HepG2 (cell line): ENCODE measurements around the gene TOX2. TPM values are rescaled to one million over a fixed set of nuclear protein-coding genes. Genes with fewer than 3 reads are reported as not detected.
A peak's percentile ranks its signal among the peaks of the same experiment; 100 is the strongest.

ENCODE experiments used
- ATAC-seq: fragments of 200-7000 bp; cut with Tn5 transposase; 3 replicates; pipeline ENCODE4 v1.9.1; 2020; ENCODE audit warnings: mild to moderate bottlenecking, moderate library complexity
- BruUV-seq: library from RNA; stranded (reverse); fragments of 400-500 nt; replicated peaks from 2 replicates; lab custom pipeline; 2021; lab: Mats Ljungman, UMichigan
- CTCF ChIA-PET: fragments of 300-600 bp; formaldehyde crosslinking; extraction: SDS; loops from one replicate; lab custom pipeline; 2021; ENCODE audit warnings: low total read pairs, inconsistent platforms, low intra/inter-chr PET ratio; lab: Yijun Ruan, JAX
- POLR2A ChIA-PET: fragments of 350-600 bp; sonication (Branson Sonifier 250); formaldehyde crosslinking; loops from one replicate; lab custom pipeline; 2020; ENCODE audit warnings: antibody characterized with exemption, inconsistent platforms; lab: Yijun Ruan, JAX
- DNase-seq: peaks from one replicate; pipeline ENCODE4 v3.0.0-alpha.2; 2015; ENCODE audit warnings: low spot score
- FAIRE-seq: peaks from 3 replicates; lab custom pipeline; 2011; peaks lifted over from hg19 to GRCh38; lab: Jason Lieb, UNC
- H2AFZ ChIP-seq: one replicate; pipeline ENCODE4 v1.6.1; 2011; ENCODE audit warnings: low read length, inconsistent platforms
- H3K27ac ChIP-seq: fragments of 300-600 bp; 3 replicates; pipeline ENCODE4 v1.8.0; 2011; ENCODE audit warnings: mixed run types, mild to moderate bottlenecking, mixed read lengths, low read length, inconsistent platforms; ENCODE audit not compliant: insufficient read depth; ENCODE audit errors: extremely low read length
- H3K27me3 ChIP-seq, 2 experiments: fragments of 200-600 bp in 1 of 2; 2 replicates in 1 of 2; 3 replicates in 1 of 2; pipeline versions ENCODE4 v1.6.0 to v1.8.0; 2011; ENCODE audit warnings: low read length in 2 of 2, mild to moderate bottlenecking in 2 of 2, moderate library complexity in 2 of 2, inconsistent platforms in 1 of 2; ENCODE audit not compliant: insufficient read depth in 2 of 2, control insufficient read depth in 1 of 2
- H3K36me3 ChIP-seq, 2 experiments: fragments of 200-600 bp in 1 of 2; replicated peaks in 1 of 2; 2 replicates in 1 of 2; 3 replicates in 1 of 2; pipeline versions ENCODE4 v1.5.1 to v1.8.0; 2011; ENCODE audit warnings: low read length in 2 of 2, inconsistent platforms in 1 of 2; ENCODE audit not compliant: insufficient read depth in 2 of 2, control insufficient read depth in 1 of 2
- H3K4me1 ChIP-seq: 2 replicates; pipeline ENCODE4 v1.5.1; 2012; ENCODE audit warnings: low read length, inconsistent platforms; ENCODE audit not compliant: insufficient read depth
- H3K4me2 ChIP-seq: 2 replicates; pipeline ENCODE4 v1.6.0; 2011; ENCODE audit warnings: low read depth, low read length, inconsistent platforms
- H3K4me3 ChIP-seq, 3 experiments: fragments of 200-600 bp in 1 of 3; sonication (generic), shearing (Covaris generic) in 1 of 3; replicated peaks in 1 of 3; 2 replicates each; pipeline ENCODE4 v1.5.1; 2011 to 2016; ENCODE audit warnings: low read length in 3 of 3, inconsistent platforms in 2 of 3, low read depth in 2 of 3, mild to moderate bottlenecking in 2 of 3, control low read depth in 1 of 3, mixed read lengths in 1 of 3; ENCODE audit not compliant: insufficient read depth in 1 of 3
- H3K79me2 ChIP-seq: one replicate; pipeline ENCODE4 v1.6.1; 2011; ENCODE audit warnings: low read length, inconsistent platforms; ENCODE audit not compliant: insufficient read depth
- H3K9ac ChIP-seq: 2 replicates; pipeline ENCODE4 v1.6.0; 2011; ENCODE audit warnings: mild to moderate bottlenecking, low read depth, low read length, inconsistent platforms; ENCODE audit not compliant: insufficient read depth
- H3K9me3 ChIP-seq: 2 replicates; pipeline ENCODE4 v1.5.1; 2012; ENCODE audit warnings: mild to moderate bottlenecking, low read length
- H4K20me1 ChIP-seq: 2 replicates; pipeline ENCODE4 v1.6.0; 2011; ENCODE audit warnings: inconsistent platforms, mild to moderate bottlenecking, low read length, moderate library complexity; ENCODE audit not compliant: insufficient read depth
- BRCA1 ChIP-seq: sonication (generic); formaldehyde crosslinking; IDR thresholded peaks from 2 replicates; pipeline ENCODE4 v1.4.0; 2020; ENCODE audit warnings: missing genetic modification reagents
- WGBS: methylation state at CpG from one replicate; pipeline ENCODE4 v1.1.6; 2017; ENCODE audit warnings: low lambda C conversion rate; 5-methylcytosine and 5-hydroxymethylcytosine counted together
- in situ Hi-C: cut with HindIII; loops from 2 replicates; pipeline ENCODE4 v1.10.0; 2017; ENCODE audit warnings: low pct_unique_long_range_greater_than_20kb; ENCODE audit not compliant: extremely low pct_ligation_motif_present
- intact Hi-C: fragments of 100-400 bp; cut with micrococcal nuclease; formaldehyde crosslinking; loops from one replicate; pipeline ENCODE4 v1.10.0; 2022; ENCODE audit not compliant: unreplicated experiment
- polyA plus RNA-seq, 8 experiments: library from polyadenylated mRNA; depleted of rRNA in 3 of 8; stranded (reverse) in 7 of 8; unstranded in 1 of 8; fragments of >200 nt; fragmentation: Illumina TruSeq in 4 of 8; extraction: Trizol in 4 of 8; gene quantifications; 2 replicates each; pipeline versions ENCODE4 v1.2.1 to v1.2.3, GENCODE V29; 2011 to 2016; ENCODE audit warnings: low read depth in 4 of 8, missing spikeins in 1 of 8, mixed read lengths in 1 of 8; ENCODE audit not compliant: insufficient read depth in 1 of 8
- total RNA-seq, 5 experiments: library from RNA; depleted of rRNA; stranded (reverse); fragments of >200 nt; fragmentation: Illumina TruSeq; extraction: Trizol; gene quantifications; 2 replicates each; pipeline ENCODE4 v1.2.3, GENCODE V29; 2016; ENCODE audit warnings: low read depth in 1 of 5
- TF ChIP-seq, protein P1 (sequence below): sonication (generic); formaldehyde crosslinking; IDR thresholded peaks from 2 replicates; pipeline ENCODE4 v1.4.0; 2020; ENCODE audit warnings: missing genetic modification reagents

TOX2 gene
- total and polyA plus RNA-seq, 2 of the 13 experiments (the other 11 are each of a cell fraction or from before 2014, with no cell fraction given), result not detected

DNA sequence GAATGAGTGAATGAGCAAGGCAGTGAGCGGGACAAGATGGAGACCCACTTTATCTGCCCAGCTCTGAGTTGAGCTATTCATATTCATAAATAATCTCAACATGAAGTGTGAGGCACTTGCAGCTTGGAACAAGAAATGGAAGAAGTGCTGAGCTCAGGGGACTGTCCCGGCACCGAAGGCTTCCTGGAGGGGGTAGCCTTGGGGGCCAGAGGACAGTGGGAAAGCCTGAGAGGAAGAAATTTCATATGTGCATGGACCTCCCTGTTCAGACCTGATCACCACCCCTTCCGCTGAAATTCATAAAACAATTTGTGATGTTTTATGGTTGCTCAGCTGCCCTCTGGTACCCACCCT lies 103.2 kb downstream of the TOX2 start:
- no peak overlapping the region for H3K4me3 ChIP-seq
- TF ChIP-seq, protein P1, sequence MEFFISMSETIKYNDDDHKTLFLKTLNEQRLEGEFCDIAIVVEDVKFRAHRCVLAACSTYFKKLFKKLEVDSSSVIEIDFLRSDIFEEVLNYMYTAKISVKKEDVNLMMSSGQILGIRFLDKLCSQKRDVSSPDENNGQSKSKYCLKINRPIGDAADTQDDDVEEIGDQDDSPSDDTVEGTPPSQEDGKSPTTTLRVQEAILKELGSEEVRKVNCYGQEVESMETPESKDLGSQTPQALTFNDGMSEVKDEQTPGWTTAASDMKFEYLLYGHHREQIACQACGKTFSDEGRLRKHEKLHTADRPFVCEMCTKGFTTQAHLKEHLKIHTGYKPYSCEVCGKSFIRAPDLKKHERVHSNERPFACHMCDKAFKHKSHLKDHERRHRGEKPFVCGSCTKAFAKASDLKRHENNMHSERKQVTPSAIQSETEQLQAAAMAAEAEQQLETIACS (CRISPR knock-in tag), result no peak
- no peaks in the 10 kb centered on the region for H3K9me3 ChIP-seq
- no peaks in the 10 kb centered on the region for H3K79me2 ChIP-seq
- H3K27me3 ChIP-seq, result peaks cover 0 to 66% of the 10 kb centered on the region in 2 experiments; a peak in 3 of 5 replicates
- no peak overlapping the region for H2AFZ ChIP-seq
- H4K20me1 ChIP-seq, result no peaks in the 10 kb centered on the region
- ATAC-seq, result no peak
- H3K4me1 ChIP-seq, result no peaks in the 10 kb centered on the region
- H3K9ac ChIP-seq, result no peak overlapping the region
- DNase-seq, result no peak
- no TSS peak for BruUV-seq
- no peaks in the 10 kb centered on the region for H3K36me3 ChIP-seq
- intact Hi-C loops, result no loop called here
- WGBS, result 14% methylated on average over 4 of the region's 4 CpGs
- H3K4me2 ChIP-seq, result no peak overlapping the region
- FAIRE-seq, result no peak
- ChIA-PET POLR2A (no interaction called here), CTCF (no interaction called here)
- in situ Hi-C loops, result no loop called here
- H3K27ac ChIP-seq, result no peak overlapping the region

DNA sequence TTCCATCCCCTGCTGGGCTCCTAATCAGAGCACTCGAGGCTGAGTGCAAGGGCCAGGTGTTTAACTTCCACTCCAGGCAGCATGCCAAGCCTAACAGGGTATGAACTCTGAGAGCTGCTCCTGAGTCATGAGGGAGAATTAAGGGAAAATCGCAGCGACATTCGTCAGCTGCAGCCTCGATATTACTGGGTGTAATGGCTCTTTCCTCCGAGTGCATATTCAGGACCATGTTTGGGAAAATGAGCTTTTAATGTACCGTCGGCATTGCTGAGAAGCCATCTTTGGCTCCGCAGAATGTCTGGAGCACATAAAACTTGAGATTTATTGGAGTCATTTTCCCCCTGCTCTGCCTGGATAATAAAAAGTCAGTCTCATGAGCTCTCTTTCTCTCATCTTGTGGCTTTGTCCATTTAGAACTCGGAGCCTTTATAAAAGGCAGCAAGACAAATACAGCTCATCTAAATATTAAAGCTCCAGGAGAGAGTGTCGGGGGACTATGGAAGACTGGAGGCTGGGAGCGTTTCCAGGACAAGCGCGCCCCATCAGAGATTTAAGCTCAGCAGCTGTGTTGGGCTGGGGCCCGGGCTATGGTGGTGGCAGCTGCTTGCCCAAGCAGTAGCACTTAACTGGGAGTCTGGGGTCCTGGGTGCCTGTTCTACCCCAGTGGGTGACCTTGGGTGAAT lies 103.7 kb downstream of the TOX2 start:
- intact Hi-C loops, result no loop called here
- Histone ChIP-seq H3K4me1 (no peaks in the 10 kb centered on the region), H3K27me3 (peaks cover 0 to 66% of the 10 kb centered on the region in 2 experiments; a peak in 3 of 5 replicates), H3K4me2 (no peak overlapping the region), H3K79me2 (no peaks in the 10 kb centered on the region), H3K9ac (no peak overlapping the region), H4K20me1 (no peaks in the 10 kb centered on the region), H3K36me3 (no peaks in the 10 kb centered on the region), H3K27ac (no peak overlapping the region), H2AFZ (no peak overlapping the region), H3K9me3 (no peaks in the 10 kb centered on the region), H3K4me3 (no peak overlapping the region)
- BruUV-seq, result no TSS peak
- CTCF ChIA-PET, result no interaction called here
- in situ Hi-C loops, result no loop called here
- POLR2A ChIA-PET, result no interaction called here
- DNase-seq, result no peak
- FAIRE-seq, result no peak
- no peak for TF ChIP-seq BRCA1 (CRISPR knock-in tag)
- ATAC-seq, result peak; percentile 40
- WGBS, result 22% methylated on average over 15 of the region's 15 CpGs
